ENCODE measurements around the gene MTMR1.

DNA sequence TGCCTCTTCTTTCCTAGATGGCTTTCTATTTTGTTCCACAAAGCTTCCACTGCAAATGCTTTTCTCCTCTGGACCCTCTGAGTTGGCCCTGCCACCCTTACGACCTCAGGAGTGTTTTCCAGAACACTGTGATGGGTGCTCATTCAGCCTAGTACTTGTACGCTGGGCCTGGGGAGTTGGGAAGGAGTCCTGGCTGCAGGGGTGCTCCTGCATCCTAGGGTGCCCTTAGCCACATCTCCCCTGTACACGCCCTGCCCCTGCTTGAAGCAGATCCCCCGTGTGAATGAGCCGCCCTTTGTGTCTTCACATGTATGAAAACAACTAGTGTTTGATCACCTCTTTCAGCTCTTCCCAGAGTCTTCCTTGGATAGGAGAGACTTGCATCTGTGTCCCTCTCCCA lies 64.2 kb downstream of the MTMR1 start:
- TF ChIP-seq, protein P1, sequence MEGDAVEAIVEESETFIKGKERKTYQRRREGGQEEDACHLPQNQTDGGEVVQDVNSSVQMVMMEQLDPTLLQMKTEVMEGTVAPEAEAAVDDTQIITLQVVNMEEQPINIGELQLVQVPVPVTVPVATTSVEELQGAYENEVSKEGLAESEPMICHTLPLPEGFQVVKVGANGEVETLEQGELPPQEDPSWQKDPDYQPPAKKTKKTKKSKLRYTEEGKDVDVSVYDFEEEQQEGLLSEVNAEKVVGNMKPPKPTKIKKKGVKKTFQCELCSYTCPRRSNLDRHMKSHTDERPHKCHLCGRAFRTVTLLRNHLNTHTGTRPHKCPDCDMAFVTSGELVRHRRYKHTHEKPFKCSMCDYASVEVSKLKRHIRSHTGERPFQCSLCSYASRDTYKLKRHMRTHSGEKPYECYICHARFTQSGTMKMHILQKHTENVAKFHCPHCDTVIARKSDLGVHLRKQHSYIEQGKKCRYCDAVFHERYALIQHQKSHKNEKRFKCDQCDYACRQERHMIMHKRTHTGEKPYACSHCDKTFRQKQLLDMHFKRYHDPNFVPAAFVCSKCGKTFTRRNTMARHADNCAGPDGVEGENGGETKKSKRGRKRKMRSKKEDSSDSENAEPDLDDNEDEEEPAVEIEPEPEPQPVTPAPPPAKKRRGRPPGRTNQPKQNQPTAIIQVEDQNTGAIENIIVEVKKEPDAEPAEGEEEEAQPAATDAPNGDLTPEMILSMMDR (IDR thresholded peaks at IDR 0.05) = no peak
- no peak for TF ChIP-seq ZFX (IDR thresholded peaks at IDR 0.05; ENCODE audit: borderline replicate concordance)

Data from 22Rv1 (cell line).